Dedifferentiated amniotic fluid mesenchymal stem cell (primary cell): ENCODE results near the gene SUCLG2.

Experiments
- DNase-seq: peaks from one replicate; pipeline ENCODE4 v3.0.0-alpha.2; 2016; ENCODE audit errors: extremely low spot score

The SUCLG2 gene

GRCh38 chr3:67654099-67654843, at the start of gene SUCLG2:
Gene SUCLG2, minus strand, starts transcription at chr3:67654612. Its CDS starts 26 bp downstream, at chr3:67654586.
- DNase-seq, result peak; percentile 86

GRCh38 chr3:67700596-67700995, 46.2 kb upstream of the SUCLG2 start:
- DNase-seq, result no peak

GRCh38 chr3:67699882-67700281, 45.5 kb upstream of the SUCLG2 start:
- no peak for DNase-seq

GRCh38 chr3:67692621-67693020, 38.2 kb upstream of the SUCLG2 start:
- DNase-seq, result no peak

- DNase-seq, result no peak
Measured at GRCh38 chr3:67691926-67692325, 37.5 kb upstream of the SUCLG2 start.

- DNase-seq, result no peak
Measured at GRCh38 chr3:67691207-67691606, 36.8 kb upstream of the SUCLG2 start.

GRCh38 chr3:67689806-67690205, 35.4 kb upstream of the SUCLG2 start:
- no peak for DNase-seq

GRCh38 chr3:67688231-67688630, 33.8 kb upstream of the SUCLG2 start:
- no peak for DNase-seq

- no peak for DNase-seq
Measured at GRCh38 chr3:67686069-67686468, 31.7 kb upstream of the SUCLG2 start.

GRCh38 chr3:67685499-67685898, 31.1 kb upstream of the SUCLG2 start:
- DNase-seq, result no peak

- DNase-seq, result no peak
Measured at GRCh38 chr3:67684211-67684610, 29.8 kb upstream of the SUCLG2 start.

- DNase-seq, result no peak
Measured at GRCh38 chr3:67683522-67683921, 29.1 kb upstream of the SUCLG2 start.

- no peak for DNase-seq
Measured at GRCh38 chr3:67678665-67679064, 24.3 kb upstream of the SUCLG2 start.

- no peak for DNase-seq
Measured at GRCh38 chr3:67674055-67674454, 19.6 kb upstream of the SUCLG2 start.

GRCh38 chr3:67662733-67663132, 8.3 kb upstream of the SUCLG2 start:
- no peak for DNase-seq

GRCh38 chr3:67661089-67661488, 6.7 kb upstream of the SUCLG2 start:
- no peak for DNase-seq

- no peak for DNase-seq
Measured at GRCh38 chr3:67657192-67657591, 2.8 kb upstream of the SUCLG2 start.

- DNase-seq, result no peak
Measured at GRCh38 chr3:67656614-67657013, 2.2 kb upstream of the SUCLG2 start.

- DNase-seq, result no peak
Measured at GRCh38 chr3:67655364-67656121, 1.1 kb upstream of the SUCLG2 start.

- DNase-seq, result no peak
Measured at GRCh38 chr3:67654844-67655177, 399 bp upstream of the SUCLG2 start.

- no peak for DNase-seq
Measured at GRCh38 chr3:67653425-67654098, 850 bp downstream of the SUCLG2 start.

- DNase-seq, result no peak
Measured at GRCh38 chr3:67650084-67650483, 4.3 kb downstream of the SUCLG2 start.

GRCh38 chr3:67649681-67650080, 4.7 kb downstream of the SUCLG2 start:
- DNase-seq, result no peak
